HG03442 (cell line): ENCODE results near the gene POP4.

Experiments used
- ATAC-seq: cut with Tn5 transposase; IDR thresholded peaks from one replicate; pipeline ENCODE4 v1.9.1; 2021; ENCODE audit warnings: mild to moderate bottlenecking, moderate library complexity; ENCODE audit not compliant: unreplicated experiment

Gene POP4

GRCh38 chr19:29576761-29577648, 29.1 kb upstream of the POP4 start:
- ATAC-seq, result peak; percentile 65

- no peak for ATAC-seq
Measured at GRCh38 chr19:29577649-29577963, 28.5 kb upstream of the POP4 start.

DNA sequence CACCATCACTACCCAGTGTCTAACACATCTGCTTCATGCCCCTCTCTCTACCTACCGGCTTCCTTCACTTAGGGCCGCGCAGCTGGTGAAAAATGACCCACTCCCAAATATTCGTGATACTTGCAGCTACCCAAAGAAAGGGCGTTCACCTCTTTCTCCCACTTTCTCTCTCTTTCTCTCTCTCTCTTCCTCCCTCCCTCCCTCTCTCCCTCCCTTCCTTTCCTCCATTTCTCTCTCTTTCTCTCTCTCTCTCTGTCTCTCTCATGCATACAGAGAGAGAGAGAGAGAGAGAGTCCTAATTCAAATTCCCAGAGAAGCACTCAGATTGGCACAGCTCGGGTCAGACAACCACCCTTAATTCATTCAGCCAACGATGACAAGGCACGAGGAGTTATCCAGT, 27.7 kb upstream of the POP4 start:
- no peak for ATAC-seq

- ATAC-seq, result no peak
Measured at GRCh38 chr19:29579308-29579910, 26.7 kb upstream of the POP4 start.

DNA sequence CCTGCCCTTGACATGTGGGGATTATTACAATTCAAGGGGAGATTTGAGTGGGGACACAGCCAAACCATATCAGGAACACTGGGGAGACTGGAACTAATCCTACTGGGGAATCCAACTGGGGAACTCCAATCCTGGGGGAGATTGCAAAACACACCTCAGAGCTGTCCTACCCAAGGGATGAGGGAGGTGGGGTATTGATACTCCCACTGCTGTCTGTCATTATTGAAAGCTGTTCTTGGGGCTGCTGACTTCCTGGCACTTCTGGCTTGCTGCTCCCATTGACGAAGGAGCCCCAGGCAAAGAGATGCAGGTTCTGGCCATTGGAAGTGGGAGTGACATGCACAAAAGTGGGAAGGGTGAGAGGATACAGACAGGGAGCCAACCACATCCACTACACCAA, 24.7 kb upstream of the POP4 start:
- no peak for ATAC-seq

GRCh38 chr19:29583196-29583999, 22.7 kb upstream of the POP4 start:
- ATAC-seq, result no peak

DNA sequence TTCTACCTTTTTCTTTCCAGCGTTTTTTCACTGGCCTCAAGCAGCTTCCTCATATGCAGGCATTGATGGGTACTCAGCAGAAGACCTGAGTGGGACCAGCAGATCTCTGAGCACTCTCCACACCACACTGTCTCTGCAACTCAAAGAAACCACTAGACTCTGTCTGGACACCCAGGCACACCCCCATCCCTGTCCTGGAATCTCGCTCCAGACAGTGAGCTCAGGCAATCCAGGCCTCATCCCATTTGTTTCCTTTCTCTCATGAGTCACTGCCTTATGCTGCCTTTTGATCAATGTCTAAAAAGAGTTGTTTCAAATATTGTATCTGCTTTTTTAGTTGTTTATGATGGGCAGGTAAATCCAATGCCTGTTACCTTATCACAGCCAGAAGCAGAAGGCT, 19.7 kb upstream of the POP4 start:
- no peak for ATAC-seq

DNA sequence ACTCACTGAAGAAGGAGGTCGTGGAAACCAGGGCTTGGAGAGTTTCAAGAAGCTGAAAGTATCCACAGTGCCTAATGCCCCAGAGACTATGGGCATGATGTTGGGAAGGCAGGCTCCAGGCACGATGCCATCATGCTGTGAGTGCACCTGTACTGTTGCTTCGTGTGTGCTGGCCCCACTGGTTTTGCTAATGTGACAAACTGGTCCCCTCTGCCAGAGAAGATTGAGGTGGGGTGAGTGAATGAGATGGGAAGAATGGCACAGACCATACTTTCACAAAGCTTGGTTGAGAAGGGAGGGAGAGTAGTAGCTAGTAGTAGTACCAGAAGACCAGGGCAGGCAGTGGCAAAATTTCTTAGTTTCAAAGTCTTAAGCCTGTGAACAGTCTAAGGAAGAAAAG, 19.0 kb upstream of the POP4 start:
- ATAC-seq, result no peak

DNA sequence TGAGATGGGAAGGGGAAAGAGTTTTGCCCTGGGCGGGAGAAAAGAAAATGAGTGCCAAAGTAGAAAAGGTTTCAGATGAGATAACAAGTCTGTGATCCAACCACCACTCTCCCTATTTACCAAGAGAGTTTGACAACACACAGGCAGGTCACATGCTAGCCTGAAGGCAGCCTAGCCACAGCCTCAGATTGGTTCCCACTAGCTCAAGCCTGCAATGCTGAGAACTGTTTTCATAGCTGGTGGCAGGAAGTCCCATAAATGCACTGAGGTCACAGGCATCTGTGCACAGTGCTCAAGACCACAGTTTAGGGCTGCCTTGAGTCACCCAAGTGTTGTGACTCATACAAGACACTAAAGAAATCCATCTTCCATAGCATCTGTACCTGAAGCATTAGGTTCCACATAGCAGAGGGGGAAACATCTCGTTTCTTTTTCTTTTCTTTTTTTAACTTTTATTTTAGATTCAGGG, 18.5 kb upstream of the POP4 start:
- peak; percentile 98 for ATAC-seq

DNA sequence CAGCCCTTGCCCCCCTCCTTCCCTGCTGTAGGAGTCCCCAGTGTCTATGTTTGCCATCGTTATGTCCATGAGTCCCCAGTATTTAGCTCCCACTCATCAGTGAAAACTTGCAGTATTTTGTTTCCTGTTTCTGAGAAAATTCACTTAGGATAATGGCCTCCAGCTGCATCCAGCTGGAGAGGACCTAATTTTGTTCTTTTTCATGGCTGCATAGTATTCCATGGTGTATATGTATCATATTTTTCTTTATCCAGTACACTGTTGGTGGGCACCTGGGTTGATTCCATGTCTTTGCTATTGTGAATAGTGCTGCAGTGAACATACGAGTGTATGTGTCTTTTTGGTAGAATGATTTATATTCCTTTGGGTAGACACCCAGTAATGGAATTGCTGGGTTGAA, 18.0 kb upstream of the POP4 start:
- no peak for ATAC-seq

GRCh38 chr19:29590278-29590677, 15.8 kb upstream of the POP4 start:
- ATAC-seq, result no peak

GRCh38 chr19:29591670-29592069, 14.4 kb upstream of the POP4 start:
- no peak for ATAC-seq

- no peak for ATAC-seq
Measured at GRCh38 chr19:29593869-29594268, 12.2 kb upstream of the POP4 start.

DNA sequence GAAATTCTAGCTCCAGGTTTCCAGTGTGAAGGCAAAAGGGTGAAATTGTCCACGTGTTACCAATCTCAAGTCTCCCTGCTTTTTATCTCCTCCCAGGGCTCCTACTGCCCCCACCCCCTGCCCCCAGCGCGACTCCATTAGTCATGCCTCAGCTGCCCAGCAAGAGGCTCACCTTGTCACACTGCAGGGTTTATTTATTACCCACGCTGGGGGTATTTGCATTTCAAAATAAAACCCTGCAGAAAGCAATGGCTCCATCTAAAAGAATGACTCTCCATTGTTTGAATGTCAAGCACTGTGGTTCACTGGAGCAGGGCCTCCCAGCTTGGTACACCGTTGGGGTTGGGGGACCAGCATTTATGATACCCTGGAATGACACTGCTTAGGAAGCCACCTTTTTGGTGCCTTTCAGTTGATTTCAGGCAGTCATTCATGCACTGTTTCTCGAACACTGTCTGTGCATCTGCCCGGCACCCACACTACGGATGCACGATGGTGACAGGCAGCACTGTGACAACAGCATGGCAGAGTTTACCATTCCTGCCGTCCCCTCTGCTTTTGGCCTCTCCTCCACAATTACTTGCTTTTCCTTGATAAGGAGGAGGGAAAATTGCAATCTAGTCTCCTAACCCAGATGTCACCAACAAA, 9.9 kb upstream of the POP4 start:
- ATAC-seq, result no peak

- no peak for ATAC-seq
Measured at GRCh38 chr19:29596885-29597525, 9.1 kb upstream of the POP4 start.

DNA sequence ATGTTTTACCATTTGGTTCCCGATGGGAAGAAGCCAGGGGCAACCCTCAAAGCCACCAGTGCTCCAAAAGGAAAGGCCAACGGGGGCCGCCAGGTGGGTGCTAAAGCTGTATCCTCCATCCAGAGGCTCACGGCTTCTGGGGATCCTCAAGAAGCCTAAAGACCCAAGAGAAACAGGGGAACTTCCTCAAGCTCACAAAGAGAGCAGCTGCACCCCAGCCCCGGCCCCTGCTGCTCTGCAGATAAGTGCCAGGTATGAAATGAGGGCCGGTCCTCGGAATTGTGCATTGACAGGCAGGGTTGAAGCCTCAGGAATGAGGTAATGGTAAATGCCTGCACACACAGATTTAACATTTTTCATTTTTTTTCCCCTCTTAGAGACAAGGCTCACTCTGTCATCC, 8.0 kb upstream of the POP4 start:
- no peak for ATAC-seq

DNA sequence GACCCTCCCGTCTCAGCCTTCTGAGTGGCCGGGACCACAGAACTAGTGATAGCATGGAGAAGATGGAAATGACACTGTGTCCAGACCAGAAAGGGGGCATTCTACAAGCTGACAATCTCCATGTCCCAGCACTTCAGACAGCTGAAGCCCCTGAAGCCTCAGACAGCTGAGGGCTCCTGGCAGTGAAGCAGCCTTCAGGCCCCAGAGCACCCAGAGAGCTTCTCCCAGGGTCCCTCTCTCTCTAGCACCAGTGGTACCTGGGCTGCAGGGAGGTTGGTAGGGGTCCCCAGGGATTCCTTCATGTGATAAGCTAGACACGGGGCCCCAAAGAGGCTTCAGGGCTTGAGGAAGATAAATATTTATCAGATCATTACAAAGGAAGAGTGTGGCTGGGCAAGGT, 7.6 kb upstream of the POP4 start:
- ATAC-seq, result no peak

GRCh38 chr19:29603308-29603707, 2.8 kb upstream of the POP4 start:
- ATAC-seq, result no peak

DNA sequence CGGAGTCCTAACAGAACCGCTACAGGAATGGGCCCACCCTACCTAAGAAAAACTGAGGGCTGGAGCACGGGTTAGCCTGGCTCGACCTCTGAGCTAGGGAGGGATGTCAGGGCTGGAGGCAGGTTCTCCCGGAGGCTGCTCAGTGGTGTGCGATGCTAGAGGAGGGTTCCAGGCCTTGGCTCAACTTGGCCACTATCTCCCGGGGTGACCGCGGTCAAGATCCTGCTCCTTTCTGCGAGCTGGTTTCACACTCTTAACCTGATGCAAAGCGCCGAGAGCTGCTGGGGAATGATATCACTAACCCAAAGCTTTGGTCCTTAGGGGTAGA, 301 bp downstream of the POP4 start:
- ATAC-seq, result no peak

DNA sequence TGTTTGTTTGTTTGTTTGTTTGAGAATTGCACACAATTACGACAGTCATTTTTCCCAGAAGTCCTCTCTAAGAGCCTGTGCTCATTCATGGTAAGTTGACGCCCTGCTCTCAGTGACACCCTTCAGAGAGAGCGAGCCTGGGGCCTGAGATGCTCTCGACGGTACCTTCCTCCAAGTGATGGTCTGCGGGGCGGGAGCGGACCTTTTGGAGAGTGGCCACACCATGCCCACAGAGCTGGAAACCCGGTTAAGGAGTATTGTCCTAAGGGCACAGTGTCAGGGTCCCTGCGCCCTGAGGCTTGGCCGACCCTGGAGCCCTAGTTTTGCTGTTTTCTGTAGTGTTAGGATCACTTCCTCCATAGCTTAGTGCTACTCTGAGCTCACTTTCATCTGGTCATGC, 3.6 kb downstream of the POP4 start:
- no peak for ATAC-seq

GRCh38 chr19:29610213-29610573, 4.1 kb downstream of the POP4 start:
- ATAC-seq, result no peak
